GM23338 (cell line): ENCODE results near the gene PHLDB2. TPM values are rescaled to one million over a fixed set of nuclear protein-coding genes. Genes with fewer than 3 reads are reported as not detected.

Experiments
- ATAC-seq: fragments of 200-7000 bp; cut with Tn5 transposase; 3 replicates; pipeline ENCODE4 v1.9.1; 2020
- DNase-seq: peaks from one replicate; pipeline ENCODE4 v3.0.0-alpha.2; 2015; ENCODE audit warnings: low spot score
- H2AFZ ChIP-seq: fragments of 200-600 bp; sonication (generic); 2 replicates; pipeline ENCODE4 v1.8.0; 2016; ENCODE audit warnings: antibody characterized with exemption, mild to moderate bottlenecking, moderate library complexity
- H3F3A ChIP-seq: fragments of 200-600 bp; sonication (generic); replicated peaks from 2 replicates; pipeline ENCODE4 v1.8.0; 2017; ENCODE audit warnings: antibody characterized with exemption, mixed run types, low read depth
- H3K27ac ChIP-seq: fragments of 200-600 bp; sonication (generic); 2 replicates; pipeline ENCODE4 v1.6.1; 2016; ENCODE audit warnings: low read depth
- H3K27me3 ChIP-seq: fragments of 200-600 bp; sonication (generic); 2 replicates; pipeline ENCODE4 v1.8.0; 2016; ENCODE audit warnings: mild to moderate bottlenecking, mixed run types, moderate library complexity; ENCODE audit not compliant: insufficient read depth
- H3K36me3 ChIP-seq: fragments of 200-600 bp; sonication (generic); 2 replicates; pipeline ENCODE4 v1.8.0; 2016; ENCODE audit warnings: mild to moderate bottlenecking; ENCODE audit not compliant: insufficient read depth
- H3K4me1 ChIP-seq: fragments of 200-600 bp; sonication (generic); 2 replicates; pipeline ENCODE4 v1.8.0; 2016; ENCODE audit warnings: mild to moderate bottlenecking, moderate library complexity; ENCODE audit not compliant: insufficient read depth
- H3K4me2 ChIP-seq: fragments of 200-600 bp; sonication (generic); 2 replicates; pipeline ENCODE4 v1.7.1; 2017; ENCODE audit warnings: mixed run types
- H3K4me3 ChIP-seq: fragments of 200-600 bp; sonication (generic); 2 replicates; pipeline ENCODE4 v1.6.1; 2016; ENCODE audit warnings: mixed run types
- H3K79me2 ChIP-seq: fragments of 200-600 bp; sonication (generic); replicated peaks from 2 replicates; pipeline ENCODE4 v1.8.0; 2017; ENCODE audit warnings: mild to moderate bottlenecking; ENCODE audit not compliant: insufficient read depth
- H3K9me2 ChIP-seq: fragments of 200-600 bp; sonication (generic); 2 replicates; pipeline ENCODE4 v1.8.0; 2017; ENCODE audit not compliant: insufficient read depth
- H4K20me1 ChIP-seq: fragments of 200-600 bp; sonication (generic); replicated peaks from 2 replicates; pipeline ENCODE4 v1.8.0; 2017; ENCODE audit warnings: mild to moderate bottlenecking; ENCODE audit not compliant: insufficient read depth
- H3K27ac Mint-ChIP-seq: 2 replicates; pipeline ENCODE4 v1.8.0; 2020; ENCODE audit warnings: inconsistent platforms, mild to moderate bottlenecking, moderate library complexity, mixed read lengths
- H3K27me3 Mint-ChIP-seq: 3 replicates; pipeline ENCODE4 v1.8.0; 2022; ENCODE audit warnings: low read depth, mild to moderate bottlenecking, moderate library complexity, mixed read lengths, inconsistent platforms; ENCODE audit not compliant: insufficient read depth, poor library complexity
- H3K36me3 Mint-ChIP-seq: 3 replicates; pipeline ENCODE4 v1.8.0; 2021; ENCODE audit warnings: low read depth, mild to moderate bottlenecking, inconsistent platforms, moderate library complexity, mixed read lengths
- H3K4me1 Mint-ChIP-seq: 3 replicates; pipeline ENCODE4 v1.8.0; 2020; ENCODE audit warnings: mild to moderate bottlenecking, inconsistent platforms, mixed read lengths
- H3K4me3 Mint-ChIP-seq: 3 replicates; pipeline ENCODE4 v1.8.0; 2021; ENCODE audit warnings: moderate library complexity, mild to moderate bottlenecking, inconsistent platforms, mixed read lengths
- H3K9me3 Mint-ChIP-seq: 3 replicates; pipeline ENCODE4 v1.8.0; 2020; ENCODE audit warnings: moderate library complexity, mild to moderate bottlenecking, inconsistent platforms, mixed read lengths
- CREB1 ChIP-seq: fragments of 250-450 bp; sonication (Bioruptor Pico); IDR thresholded peaks from 2 replicates; pipeline ENCODE4 v1.5.0; 2020; ENCODE audit warnings: low read depth, mild to moderate bottlenecking, moderate library complexity
- ETS1 ChIP-seq: IDR thresholded peaks from 2 replicates; pipeline ENCODE4 v1.6.1; 2016; ENCODE audit warnings: antibody characterized with exemption
- EZH2 ChIP-seq: fragments of 200-600 bp; sonication (generic); IDR thresholded peaks from one replicate; pipeline ENCODE4 v1.8.0; 2017; ENCODE audit warnings: antibody characterized with exemption, mild to moderate bottlenecking, low read depth; ENCODE audit not compliant: unreplicated experiment
- EZH2phosphoT487 ChIP-seq: fragments of 200-600 bp; sonication (generic); IDR thresholded peaks from one replicate; pipeline ENCODE4 v1.8.1; 2018; ENCODE audit warnings: antibody characterized with exemption; ENCODE audit not compliant: unreplicated experiment
- JUNB ChIP-seq: IDR thresholded peaks from one replicate; pipeline ENCODE4 v1.6.1; 2016; ENCODE audit warnings: antibody characterized with exemption; ENCODE audit not compliant: unreplicated experiment
- NANOG ChIP-seq: IDR thresholded peaks from 2 replicates; pipeline ENCODE4 v1.6.1; 2016; ENCODE audit warnings: antibody characterized with exemption, borderline replicate concordance
- POLR2AphosphoS5 ChIP-seq: IDR thresholded peaks from 2 replicates; pipeline ENCODE4 v1.6.1; 2016; ENCODE audit warnings: antibody characterized with exemption, low read depth
- REST ChIP-seq: IDR thresholded peaks from one replicate; pipeline ENCODE4 v1.6.1; 2018; ENCODE audit warnings: antibody characterized with exemption; ENCODE audit not compliant: unreplicated experiment
- STAT1 ChIP-seq: IDR thresholded peaks from one replicate; pipeline ENCODE4 v1.6.1; 2016; ENCODE audit warnings: antibody characterized with exemption; ENCODE audit not compliant: unreplicated experiment
- ZNF114 ChIP-seq: fragments of 250-450 bp; sonication (Bioruptor Pico); IDR thresholded peaks from 2 replicates; pipeline ENCODE4 v1.5.0; 2020; ENCODE audit warnings: mild to moderate bottlenecking, moderate library complexity
- ZNF331 ChIP-seq: fragments of 250-450 bp; sonication (Bioruptor Pico); IDR thresholded peaks from 2 replicates; pipeline ENCODE4 v1.5.0; 2020; ENCODE audit warnings: low read depth, mild to moderate bottlenecking, moderate library complexity
- polyA plus RNA-seq: library from polyadenylated mRNA; unstranded; fragments of >200 nt; fragmentation: Nextera tagmentation; extraction: Ambion mirVana; gene quantifications from 2 replicates; pipeline ENCODE4 v1.2.1, GENCODE V29; 2016
- total RNA-seq: library from RNA; depleted of rRNA; stranded (reverse); fragments of >200 nt; shearing (Covaris generic); gene quantifications from 2 replicates; pipeline ENCODE4 v1.2.3, GENCODE V29; 2014
- TF ChIP-seq, protein P1 (sequence below), 2 experiments: fragments of 200-600 bp in 1 of 2; sonication (generic) in 1 of 2; conservative IDR thresholded peaks; 2 replicates each; pipeline versions ENCODE4 v1.5.1 to v1.6.1; 2016 to 2017; ENCODE audit warnings: antibody characterized with exemption in 2 of 2, low read depth in 2 of 2, mild to moderate bottlenecking in 2 of 2, moderate library complexity in 1 of 2
- TF ChIP-seq, protein P2 (sequence below): fragments of 250-450 bp; sonication (Bioruptor Pico); IDR thresholded peaks from 2 replicates; pipeline ENCODE4 v1.5.0; 2020; ENCODE audit warnings: mild to moderate bottlenecking, moderate library complexity

The PHLDB2 gene
- total and polyA plus RNA-seq, 2 experiments from 2014 or later = 19.5 to 33.7 TPM

DNA sequence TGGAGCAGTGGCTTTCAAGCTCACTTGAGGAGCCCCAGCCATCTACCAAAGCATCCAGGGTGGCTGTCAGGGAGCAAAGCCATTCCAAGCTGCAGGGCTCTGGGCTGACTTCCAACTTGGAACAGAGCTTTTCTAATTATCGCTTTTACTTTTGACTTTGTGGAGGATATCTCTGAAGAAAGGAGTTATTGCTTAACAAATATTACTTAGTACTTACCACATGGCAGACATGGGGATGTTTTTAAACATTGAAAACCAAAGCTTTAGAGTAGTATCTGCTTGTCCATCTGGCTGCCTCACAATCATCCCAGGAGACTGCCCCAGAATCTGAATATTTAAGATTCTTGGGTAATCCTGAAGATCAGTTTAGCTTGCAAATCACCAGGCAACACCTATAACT lies 148.6 kb downstream of the PHLDB2 start:
- Histone ChIP-seq H3K4me1 (no peaks in the 10 kb centered on the region), H3K27ac (no peak overlapping the region), H3K27me3 (no peaks in the 10 kb centered on the region), H3K79me2 (no peaks in the 10 kb centered on the region), H2AFZ (no peak overlapping the region), H3K36me3 (peaks cover 5% of the 10 kb centered on the region; the same call in 1 of the 2 replicates), H3K9me2 (no peaks in the 10 kb centered on the region), H3K4me3 (no peak overlapping the region), H4K20me1 (no peaks in the 10 kb centered on the region), H3F3A (no peaks in the 10 kb centered on the region), H3K4me2 (no peak overlapping the region)
- Mint-ChIP-seq H3K36me3 (peaks cover 8% of the 10 kb centered on the region; the same call in 2 of the 3 replicates), H3K27me3 (peaks cover 12% of the 10 kb centered on the region), H3K27ac (no peak overlapping the region), H3K4me1 (no peaks in the 10 kb centered on the region; the same call in 1 of the 3 replicates), H3K4me3 (no peak overlapping the region), H3K9me3 (no peaks in the 10 kb centered on the region)
- TF ChIP-seq, protein P1, sequence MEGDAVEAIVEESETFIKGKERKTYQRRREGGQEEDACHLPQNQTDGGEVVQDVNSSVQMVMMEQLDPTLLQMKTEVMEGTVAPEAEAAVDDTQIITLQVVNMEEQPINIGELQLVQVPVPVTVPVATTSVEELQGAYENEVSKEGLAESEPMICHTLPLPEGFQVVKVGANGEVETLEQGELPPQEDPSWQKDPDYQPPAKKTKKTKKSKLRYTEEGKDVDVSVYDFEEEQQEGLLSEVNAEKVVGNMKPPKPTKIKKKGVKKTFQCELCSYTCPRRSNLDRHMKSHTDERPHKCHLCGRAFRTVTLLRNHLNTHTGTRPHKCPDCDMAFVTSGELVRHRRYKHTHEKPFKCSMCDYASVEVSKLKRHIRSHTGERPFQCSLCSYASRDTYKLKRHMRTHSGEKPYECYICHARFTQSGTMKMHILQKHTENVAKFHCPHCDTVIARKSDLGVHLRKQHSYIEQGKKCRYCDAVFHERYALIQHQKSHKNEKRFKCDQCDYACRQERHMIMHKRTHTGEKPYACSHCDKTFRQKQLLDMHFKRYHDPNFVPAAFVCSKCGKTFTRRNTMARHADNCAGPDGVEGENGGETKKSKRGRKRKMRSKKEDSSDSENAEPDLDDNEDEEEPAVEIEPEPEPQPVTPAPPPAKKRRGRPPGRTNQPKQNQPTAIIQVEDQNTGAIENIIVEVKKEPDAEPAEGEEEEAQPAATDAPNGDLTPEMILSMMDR (conservative IDR thresholded peaks at IDR 0.05; ENCODE audit: low read depth in 2 of 2) = no peak
- no peak for TF ChIP-seq NANOG
- no peak for TF ChIP-seq POLR2AphosphoS5
- no peak for TF ChIP-seq CREB1 (CRISPR knock-in tag)
- no peak for TF ChIP-seq JUNB
- TF ChIP-seq ZNF114 = no peak
- TF ChIP-seq, protein P2, sequence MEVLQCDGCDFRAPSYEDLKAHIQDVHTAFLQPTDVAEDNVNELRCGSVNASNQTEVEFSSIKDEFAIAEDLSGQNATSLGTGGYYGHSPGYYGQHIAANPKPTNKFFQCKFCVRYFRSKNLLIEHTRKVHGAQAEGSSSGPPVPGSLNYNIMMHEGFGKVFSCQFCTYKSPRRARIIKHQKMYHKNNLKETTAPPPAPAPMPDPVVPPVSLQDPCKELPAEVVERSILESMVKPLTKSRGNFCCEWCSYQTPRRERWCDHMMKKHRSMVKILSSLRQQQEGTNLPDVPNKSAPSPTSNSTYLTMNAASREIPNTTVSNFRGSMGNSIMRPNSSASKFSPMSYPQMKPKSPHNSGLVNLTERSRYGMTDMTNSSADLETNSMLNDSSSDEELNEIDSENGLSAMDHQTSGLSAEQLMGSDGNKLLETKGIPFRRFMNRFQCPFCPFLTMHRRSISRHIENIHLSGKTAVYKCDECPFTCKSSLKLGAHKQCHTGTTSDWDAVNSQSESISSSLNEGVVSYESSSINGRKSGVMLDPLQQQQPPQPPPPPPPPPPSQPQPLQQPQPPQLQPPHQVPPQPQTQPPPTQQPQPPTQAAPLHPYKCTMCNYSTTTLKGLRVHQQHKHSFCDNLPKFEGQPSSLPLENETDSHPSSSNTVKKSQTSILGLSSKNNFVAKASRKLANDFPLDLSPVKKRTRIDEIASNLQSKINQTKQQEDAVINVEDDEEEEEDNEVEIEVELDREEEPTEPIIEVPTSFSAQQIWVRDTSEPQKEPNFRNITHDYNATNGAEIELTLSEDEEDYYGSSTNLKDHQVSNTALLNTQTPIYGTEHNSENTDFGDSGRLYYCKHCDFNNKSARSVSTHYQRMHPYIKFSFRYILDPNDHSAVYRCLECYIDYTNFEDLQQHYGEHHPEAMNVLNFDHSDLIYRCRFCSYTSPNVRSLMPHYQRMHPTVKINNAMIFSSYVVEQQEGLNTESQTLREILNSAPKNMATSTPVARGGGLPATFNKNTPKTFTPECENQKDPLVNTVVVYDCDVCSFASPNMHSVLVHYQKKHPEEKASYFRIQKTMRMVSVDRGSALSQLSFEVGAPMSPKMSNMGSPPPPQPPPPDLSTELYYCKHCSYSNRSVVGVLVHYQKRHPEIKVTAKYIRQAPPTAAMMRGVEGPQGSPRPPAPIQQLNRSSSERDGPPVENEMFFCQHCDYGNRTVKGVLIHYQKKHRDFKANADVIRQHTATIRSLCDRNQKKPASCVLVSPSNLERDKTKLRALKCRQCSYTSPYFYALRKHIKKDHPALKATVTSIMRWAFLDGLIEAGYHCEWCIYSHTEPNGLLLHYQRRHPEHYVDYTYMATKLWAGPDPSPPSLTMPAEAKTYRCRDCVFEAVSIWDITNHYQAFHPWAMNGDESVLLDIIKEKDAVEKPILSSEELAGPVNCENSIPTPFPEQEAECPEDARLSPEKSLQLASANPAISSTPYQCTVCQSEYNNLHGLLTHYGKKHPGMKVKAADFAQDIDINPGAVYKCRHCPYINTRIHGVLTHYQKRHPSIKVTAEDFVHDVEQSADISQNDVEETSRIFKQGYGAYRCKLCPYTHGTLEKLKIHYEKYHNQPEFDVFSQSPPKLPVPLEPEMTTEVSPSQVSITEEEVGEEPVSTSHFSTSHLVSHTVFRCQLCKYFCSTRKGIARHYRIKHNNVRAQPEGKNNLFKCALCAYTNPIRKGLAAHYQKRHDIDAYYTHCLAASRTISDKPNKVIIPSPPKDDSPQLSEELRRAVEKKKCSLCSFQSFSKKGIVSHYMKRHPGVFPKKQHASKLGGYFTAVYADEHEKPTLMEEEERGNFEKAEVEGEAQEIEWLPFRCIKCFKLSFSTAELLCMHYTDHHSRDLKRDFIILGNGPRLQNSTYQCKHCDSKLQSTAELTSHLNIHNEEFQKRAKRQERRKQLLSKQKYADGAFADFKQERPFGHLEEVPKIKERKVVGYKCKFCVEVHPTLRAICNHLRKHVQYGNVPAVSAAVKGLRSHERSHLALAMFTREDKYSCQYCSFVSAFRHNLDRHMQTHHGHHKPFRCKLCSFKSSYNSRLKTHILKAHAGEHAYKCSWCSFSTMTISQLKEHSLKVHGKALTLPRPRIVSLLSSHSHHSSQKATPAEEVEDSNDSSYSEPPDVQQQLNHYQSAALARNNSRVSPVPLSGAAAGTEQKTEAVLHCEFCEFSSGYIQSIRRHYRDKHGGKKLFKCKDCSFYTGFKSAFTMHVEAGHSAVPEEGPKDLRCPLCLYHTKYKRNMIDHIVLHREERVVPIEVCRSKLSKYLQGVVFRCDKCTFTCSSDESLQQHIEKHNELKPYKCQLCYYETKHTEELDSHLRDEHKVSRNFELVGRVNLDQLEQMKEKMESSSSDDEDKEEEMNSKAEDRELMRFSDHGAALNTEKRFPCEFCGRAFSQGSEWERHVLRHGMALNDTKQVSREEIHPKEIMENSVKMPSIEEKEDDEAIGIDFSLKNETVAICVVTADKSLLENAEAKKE = no peak
- TF ChIP-seq ETS1 = no peak
- no peak for TF ChIP-seq REST
- TF ChIP-seq STAT1 = no peak
- no peak for TF ChIP-seq ZNF331
- no peak for TF ChIP-seq EZH2
- TF ChIP-seq EZH2phosphoT487 = no peak
- no peak for DNase-seq
- no peak for ATAC-seq
